Stimulated activated CD4-positive, alpha-beta T cell treated with anti-CD3 and anti-CD28 coated beads, Interleukin-15, amount 100 ng/mL, for 24 hours (primary cell): ENCODE measurements around the gene PDE6A.
"Not testable (repeated sequence)": the region's sequence is repeated elsewhere in the genome, so short reads cannot be mapped to it uniquely, and the experiment has no call there.

Experiments
- DNase-seq: peaks from one replicate; pipeline ENCODE4 v3.0.0-alpha.2; 2020

PDE6A gene

GRCh38 chr5:149858481-149858880 lies 86.1 kb downstream of the PDE6A start:
- DNase-seq = not testable (repeated sequence)

DNA sequence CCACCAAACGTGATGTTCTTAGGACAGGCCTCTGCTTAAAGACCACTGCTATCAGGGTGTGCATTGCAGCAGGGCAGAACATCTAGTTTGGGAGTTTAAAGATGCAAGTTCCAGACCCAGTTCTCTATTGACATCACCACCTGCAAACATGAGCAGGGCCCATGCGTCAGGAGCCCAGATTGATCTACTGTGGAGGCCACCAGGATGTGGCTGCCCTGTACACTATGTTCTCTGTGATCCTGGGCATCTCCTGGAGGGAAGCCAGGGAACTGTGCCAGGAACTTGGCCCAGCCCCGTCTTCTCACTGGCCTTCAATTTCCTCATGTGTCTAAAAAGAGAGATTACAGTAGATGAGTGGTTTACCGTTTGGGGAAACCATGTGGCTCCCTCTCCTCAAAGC lies 87.1 kb downstream of the PDE6A start:
- DNase-seq = no peak

DNA sequence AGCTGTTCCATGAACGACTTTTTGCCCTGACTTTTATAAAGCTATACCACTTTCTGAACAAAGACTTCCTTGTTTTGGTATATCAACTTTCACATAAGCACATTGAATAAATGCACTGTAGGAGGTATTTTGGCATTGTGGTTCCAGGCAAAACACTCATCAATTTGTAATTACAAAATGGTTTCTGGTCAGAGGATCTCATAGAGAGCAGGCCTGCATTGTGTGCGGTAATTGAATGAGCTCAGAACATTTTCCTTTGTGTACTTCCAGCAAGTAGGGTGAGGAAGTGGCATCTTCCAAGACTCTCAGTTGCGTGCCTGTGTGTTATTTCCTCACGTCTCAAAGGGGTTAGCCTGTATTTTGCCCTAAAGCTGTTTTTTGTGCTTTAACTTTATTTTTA lies 89.2 kb downstream of the PDE6A start:
- no peak for DNase-seq

DNA sequence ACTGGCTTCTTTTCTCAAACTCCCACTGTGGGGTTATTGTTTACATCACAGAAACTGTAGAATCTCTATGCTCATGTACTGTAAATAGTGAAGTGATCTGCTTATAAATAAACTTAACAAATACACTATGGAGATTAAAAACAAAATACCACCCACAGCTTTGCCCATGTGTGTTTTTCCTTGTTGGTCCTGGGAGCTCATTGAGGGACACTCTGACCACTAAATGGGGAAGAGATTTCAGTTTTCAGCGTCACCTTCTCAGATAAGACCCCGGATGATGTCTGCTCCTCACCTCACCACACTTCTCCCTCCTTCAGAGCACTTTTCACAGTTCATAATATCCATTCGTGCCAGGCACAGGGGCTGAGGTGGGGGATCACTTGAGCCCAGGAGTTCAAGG lies 89.7 kb downstream of the PDE6A start:
- DNase-seq = no peak

GRCh38 chr5:149853701-149854100 lies 90.9 kb downstream of the PDE6A start:
- DNase-seq = no peak

- DNase-seq = no peak
Observed at GRCh38 chr5:149853331-149853648, 91.3 kb downstream of the PDE6A start.

GRCh38 chr5:149852641-149853330 lies 91.8 kb downstream of the PDE6A start:
- peak; percentile 63 for DNase-seq

DNA sequence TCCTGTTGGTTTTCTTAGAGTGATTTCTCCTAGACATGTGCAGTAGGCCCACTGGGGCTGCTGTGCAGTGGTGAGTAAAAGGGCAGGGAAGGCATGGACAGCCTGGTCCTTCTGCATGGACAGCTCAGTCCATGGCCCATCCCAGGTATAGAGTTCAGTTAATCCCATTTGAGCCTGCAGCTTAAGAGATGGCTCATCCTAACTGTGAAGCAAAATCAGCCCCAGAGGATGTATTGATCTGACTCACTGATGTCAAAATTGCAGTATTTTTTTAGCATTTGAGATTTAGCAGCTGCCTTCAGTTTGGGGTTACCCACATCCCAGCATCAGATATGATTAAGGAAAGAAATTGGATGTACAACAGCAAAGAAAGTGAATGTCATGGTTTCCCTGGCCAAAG lies 93.4 kb downstream of the PDE6A start:
- DNase-seq = no peak

- no peak for DNase-seq
Observed at GRCh38 chr5:149849966-149850910, 94.4 kb downstream of the PDE6A start.

- DNase-seq = no peak
Observed at GRCh38 chr5:149849280-149849965, 95.2 kb downstream of the PDE6A start.

GRCh38 chr5:149847611-149848010 lies 97.0 kb downstream of the PDE6A start:
- DNase-seq = no peak

GRCh38 chr5:149846021-149846420 lies 98.6 kb downstream of the PDE6A start:
- no peak for DNase-seq

DNA sequence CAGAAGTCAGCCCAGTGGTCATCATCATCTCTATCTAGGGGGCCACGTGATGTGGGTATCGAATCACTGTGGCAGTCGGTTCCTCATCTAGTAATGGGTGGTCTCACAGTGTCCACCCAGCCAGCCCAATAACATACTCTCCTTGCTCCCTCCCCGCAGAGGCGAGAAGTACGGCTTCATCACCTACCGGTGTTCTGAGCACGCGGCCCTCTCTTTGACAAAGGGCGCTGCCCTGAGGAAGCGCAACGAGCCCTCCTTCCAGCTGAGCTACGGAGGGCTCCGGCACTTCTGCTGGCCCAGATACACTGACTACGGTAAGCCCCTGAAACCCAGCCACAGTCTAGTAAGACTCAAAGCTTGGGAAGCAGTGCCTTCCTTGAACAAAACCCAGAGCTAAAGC lies 99.0 kb downstream of the PDE6A start:
- no peak for DNase-seq

GRCh38 chr5:149841851-149842793 lies 102.5 kb downstream of the PDE6A start:
- DNase-seq = no peak

DNA sequence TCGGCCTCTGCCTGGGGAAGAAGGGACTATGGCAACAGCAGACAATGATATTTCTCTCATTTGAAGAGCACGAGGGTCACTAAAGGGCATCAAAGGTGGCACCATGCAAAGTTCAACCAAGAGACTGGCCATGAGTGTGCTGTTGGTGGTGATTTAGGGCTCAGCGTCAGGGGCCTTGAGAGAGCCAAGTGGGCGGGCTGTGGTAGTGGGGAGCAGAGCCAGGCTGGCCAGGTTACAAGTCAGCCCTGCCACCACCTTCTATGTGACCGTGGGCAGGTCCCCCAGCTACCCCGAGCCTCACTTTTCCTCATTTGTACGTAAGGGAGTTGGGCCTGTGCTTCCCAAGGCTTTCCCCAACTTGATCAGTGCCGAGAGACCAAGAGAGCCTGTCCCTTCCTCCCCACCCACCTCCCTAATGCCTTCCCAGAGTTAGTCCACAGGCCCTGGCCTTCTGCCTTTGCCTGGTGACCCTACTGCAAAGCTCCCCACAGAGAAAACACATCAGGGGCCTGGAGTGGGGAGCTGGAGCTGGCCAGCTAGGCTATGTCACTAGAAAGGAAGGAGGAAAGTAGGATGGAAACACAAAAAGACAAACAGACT lies 104.3 kb downstream of the PDE6A start:
- DNase-seq = no peak

- DNase-seq = no peak
Observed at GRCh38 chr5:149839761-149840160, 104.8 kb downstream of the PDE6A start.

GRCh38 chr5:149838881-149839739 lies 105.5 kb downstream of the PDE6A start:
- DNase-seq = no peak

- no peak for DNase-seq
Observed at GRCh38 chr5:149837680-149838269, 106.8 kb downstream of the PDE6A start.

GRCh38 chr5:149836451-149837139 lies 108.0 kb downstream of the PDE6A start:
- no peak for DNase-seq

- DNase-seq = peak; percentile 63
Observed at GRCh38 chr5:149834246-149834855, 110.2 kb downstream of the PDE6A start.
